GM18507 (cell line): ENCODE measurements around the gene FXYD3.

Experiments used
- DNase-seq: peaks from one replicate; pipeline ENCODE4 v3.0.0; 2011; ENCODE audit warnings: low read depth; ENCODE audit not compliant: insufficient read length; ENCODE audit errors: extremely low spot score
- FAIRE-seq: peaks from 2 replicates; lab custom pipeline; 2011; peaks lifted over from hg19 to GRCh38; lab: Jason Lieb, UNC

Gene FXYD3

GRCh38 chr19:35169221-35169995, 53.8 kb downstream of the FXYD3 start:
- DNase-seq (no peak), FAIRE-seq (no peak)

GRCh38 chr19:35170359-35171061, 54.9 kb downstream of the FXYD3 start:
- no peak for DNase-seq
- FAIRE-seq = no peak

- no peak for FAIRE-seq
- DNase-seq = no peak
Observed at GRCh38 chr19:35171730-35172129, 56.1 kb downstream of the FXYD3 start.
